Stimulated activated naive CD4-positive, alpha-beta T cell (primary cell): ENCODE measurements around the gene CACTIN.

ENCODE experiments used
- DNase-seq, 6 experiments: peaks; one replicate each; lab custom pipeline; 2025; lab: John Stamatoyannopoulos, UW

Gene CACTIN

DNA sequence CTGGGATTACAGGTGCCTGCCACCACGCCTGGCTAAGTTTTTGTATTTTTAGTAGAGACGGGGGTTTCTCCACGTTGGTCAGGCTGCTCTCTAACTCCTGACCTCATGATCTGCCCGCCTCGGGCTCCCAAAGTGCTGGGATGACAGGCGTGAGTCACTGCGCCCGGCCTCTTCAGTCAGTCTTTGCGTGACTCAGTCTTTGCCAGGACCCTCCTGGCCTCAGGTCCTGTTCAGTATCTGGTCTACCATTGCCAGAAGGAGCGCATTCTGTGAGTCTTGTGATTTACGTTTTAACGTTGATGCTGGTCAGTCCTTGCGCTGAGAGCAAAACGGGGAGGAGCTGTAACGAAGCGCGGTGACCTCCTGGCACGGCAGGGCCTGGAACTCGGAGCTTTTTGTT, 61.5 kb downstream of the CACTIN start:
- no peak for DNase-seq

DNA sequence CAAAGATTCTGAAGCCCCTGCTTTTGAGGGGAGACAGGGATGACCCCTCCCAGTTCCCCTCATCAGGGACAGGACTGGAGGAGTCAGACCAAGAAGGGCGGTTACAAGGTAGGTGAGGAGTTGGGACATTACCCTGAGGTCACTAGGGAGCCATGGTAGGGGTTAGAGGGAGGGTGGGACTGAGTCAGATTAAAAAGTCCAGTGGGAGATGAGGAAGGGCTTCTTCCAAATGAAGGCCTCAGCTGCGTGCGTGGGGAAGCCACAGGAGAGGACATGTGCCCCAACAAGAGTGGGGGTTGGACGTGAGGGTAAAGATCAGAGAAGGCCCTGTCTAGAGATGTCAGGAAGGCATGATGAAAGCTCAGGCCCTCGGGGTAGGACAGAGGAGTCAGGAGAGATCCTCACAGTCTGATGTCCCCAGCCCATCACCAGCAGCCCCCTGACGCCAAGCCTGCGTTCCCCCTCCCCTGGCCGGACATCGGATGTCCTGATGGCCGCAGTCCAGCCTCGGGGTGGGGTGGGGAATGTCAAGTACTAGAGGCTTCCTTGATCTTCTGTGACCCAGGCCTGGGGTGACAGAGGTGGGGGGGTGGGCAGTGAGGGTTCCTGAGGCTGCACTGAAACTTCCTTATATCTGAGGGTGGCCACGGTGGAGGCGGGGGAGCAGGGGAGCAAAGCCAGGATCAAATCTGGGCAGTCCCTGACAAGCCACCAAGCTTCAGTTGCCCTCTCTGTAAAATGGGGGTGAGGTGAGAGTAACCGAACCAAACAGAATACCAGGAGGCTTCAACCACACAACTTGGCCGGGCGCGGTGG, 62.7 kb downstream of the CACTIN start:
- DNase-seq, result no peak
